NCI-H1417 (cell line): ENCODE measurements around the gene SYVN1.
"Not testable (repeated sequence)": the region's sequence is repeated elsewhere in the genome, so short reads cannot be mapped to it uniquely, and the experiment has no call there.

ENCODE experiments used
- DNase-seq, 3 experiments: peaks; one replicate each; lab custom pipeline; 2025; lab: John Stamatoyannopoulos, UW

Gene SYVN1

GRCh38 chr11:65151331-65151899, 17.1 kb upstream of the SYVN1 start:
- no peak for DNase-seq

- peak in 2 of 3 experiments; percentile 23 to 45 for DNase-seq
These were observed 16.4 kb upstream of the SYVN1 start for GRCh38 chr11:65150509-65151299.

GRCh38 chr11:65150131-65150508, 15.8 kb upstream of the SYVN1 start:
- DNase-seq: not testable (repeated sequence)

- DNase-seq: no peak
These were observed 14.3 kb upstream of the SYVN1 start for GRCh38 chr11:65148657-65149056.

GRCh38 chr11:65147352-65148075, 13.2 kb upstream of the SYVN1 start:
- no peak for DNase-seq

GRCh38 chr11:65141896-65142494, 7.7 kb upstream of the SYVN1 start:
- DNase-seq: no peak

- DNase-seq: no peak
These were observed 2.3 kb upstream of the SYVN1 start for GRCh38 chr11:65136515-65137096.

GRCh38 chr11:65135633-65136145, 1.4 kb upstream of the SYVN1 start:
- no peak for DNase-seq

- DNase-seq: peak; percentile 93 to 99 (median 99)
These were observed 773 bp upstream of the SYVN1 start for GRCh38 chr11:65134952-65135632.

- DNase-seq: no peak
These were observed 595 bp downstream of the SYVN1 start for GRCh38 chr11:65133724-65134123.

GRCh38 chr11:65132988-65133700, 1.2 kb downstream of the SYVN1 start:
- DNase-seq: peak in 1 of 3 experiments; percentile 35

GRCh38 chr11:65132238-65132987, 1.9 kb downstream of the SYVN1 start:
- no peak for DNase-seq

GRCh38 chr11:65131895-65132237, 2.5 kb downstream of the SYVN1 start:
- DNase-seq: no peak

- no peak for DNase-seq
These were observed 2.9 kb downstream of the SYVN1 start for GRCh38 chr11:65131417-65131776.

GRCh38 chr11:65130631-65131416, 3.5 kb downstream of the SYVN1 start:
- DNase-seq: no peak

- DNase-seq: no peak
These were observed 4.5 kb downstream of the SYVN1 start for GRCh38 chr11:65129649-65130441.

GRCh38 chr11:65128182-65129145, 5.9 kb downstream of the SYVN1 start:
- no peak for DNase-seq
